Sigmoid colon (tissue), 4 donors: ENCODE measurements around the gene SLBP.
A peak's percentile ranks its signal among the peaks of the same experiment; 100 is the strongest.

Experiments
- CTCF ChIP-seq, 4 experiments: fragments of 450-650 bp in 3 of 4; fragments of 200-600 bp in 1 of 4; IDR thresholded peaks; one replicate each; pipeline ENCODE4 v1.5.1; 2016 to 2019; ENCODE audit warnings: antibody characterized with exemption in 4 of 4, mild to moderate bottlenecking in 3 of 4, moderate library complexity in 2 of 4
- EP300 ChIP-seq, 4 donors: sonication (generic); formaldehyde crosslinking; IDR thresholded peaks; one replicate each; pipeline ENCODE4 v1.6.1; 2017; ENCODE audit warnings: antibody characterized with exemption in 4 of 4
- POLR2A ChIP-seq, 2 donors: fragments of 450-650 bp; IDR thresholded peaks; one replicate each; pipeline ENCODE4 v1.6.1; 2016; ENCODE audit warnings: antibody characterized with exemption in 2 of 2, mild to moderate bottlenecking in 2 of 2, moderate library complexity in 2 of 2
- POLR2AphosphoS5 ChIP-seq, 4 donors: sonication (generic); formaldehyde crosslinking; IDR thresholded peaks; one replicate each; pipeline ENCODE4 v1.6.1; 2017; ENCODE audit warnings: antibody characterized with exemption in 4 of 4

- TF ChIP-seq CTCF (IDR thresholded peaks at IDR 0.05) (no peak), POLR2AphosphoS5 (IDR thresholded peaks at IDR 0.05) (peak in 1 of 4 donors; percentile 19), EP300 (IDR thresholded peaks at IDR 0.05) (no peak), POLR2A (IDR thresholded peaks at IDR 0.05) (no peak)
Observed at GRCh38 chr4:1711571-1712215, 426 bp downstream of the SLBP start.
